ENCODE data around the gene VSNL1.

VSNL1 gene

GRCh38 chr2:17521621-17522020 lies 18.9 kb upstream of the VSNL1 start:
- Histone ChIP-seq H3K9ac (ENCODE audit: low read depth, low read length, poor library complexity, severe bottlenecking) (no peak overlapping the region), H2AFZ (ENCODE audit: low read length) (no peak overlapping the region), H3K27me3 (ENCODE audit: insufficient read depth, low read length, poor library complexity, severe bottlenecking) (no peaks in the 10 kb centered on the region), H3K9me2 (replicated peaks; ENCODE audit: low read depth, low read length) (no peaks in the 10 kb centered on the region), H3F3A (ENCODE audit: low read depth) (no peaks in the 10 kb centered on the region), H3K4me1 (ENCODE audit: insufficient read depth, low read length, poor library complexity, severe bottlenecking) (no peaks in the 10 kb centered on the region), H3K9me3 (ENCODE audit: insufficient read depth, low read depth, low read length) (no peaks in the 10 kb centered on the region), H3K36me3 (ENCODE audit: insufficient read depth, low read length) (no peaks in the 10 kb centered on the region), H4K20me1 (ENCODE audit: insufficient read depth, low read length, poor library complexity, severe bottlenecking) (no peaks in the 10 kb centered on the region), H3K4me2 (ENCODE audit: low read depth, low read length, poor library complexity, severe bottlenecking) (no peak overlapping the region), H3K79me2 (ENCODE audit: insufficient read depth, low read length) (no peaks in the 10 kb centered on the region), H3K4me3 (ENCODE audit: low read length, poor library complexity, severe bottlenecking) (no peak overlapping the region)
- TF ChIP-seq, protein P1, sequence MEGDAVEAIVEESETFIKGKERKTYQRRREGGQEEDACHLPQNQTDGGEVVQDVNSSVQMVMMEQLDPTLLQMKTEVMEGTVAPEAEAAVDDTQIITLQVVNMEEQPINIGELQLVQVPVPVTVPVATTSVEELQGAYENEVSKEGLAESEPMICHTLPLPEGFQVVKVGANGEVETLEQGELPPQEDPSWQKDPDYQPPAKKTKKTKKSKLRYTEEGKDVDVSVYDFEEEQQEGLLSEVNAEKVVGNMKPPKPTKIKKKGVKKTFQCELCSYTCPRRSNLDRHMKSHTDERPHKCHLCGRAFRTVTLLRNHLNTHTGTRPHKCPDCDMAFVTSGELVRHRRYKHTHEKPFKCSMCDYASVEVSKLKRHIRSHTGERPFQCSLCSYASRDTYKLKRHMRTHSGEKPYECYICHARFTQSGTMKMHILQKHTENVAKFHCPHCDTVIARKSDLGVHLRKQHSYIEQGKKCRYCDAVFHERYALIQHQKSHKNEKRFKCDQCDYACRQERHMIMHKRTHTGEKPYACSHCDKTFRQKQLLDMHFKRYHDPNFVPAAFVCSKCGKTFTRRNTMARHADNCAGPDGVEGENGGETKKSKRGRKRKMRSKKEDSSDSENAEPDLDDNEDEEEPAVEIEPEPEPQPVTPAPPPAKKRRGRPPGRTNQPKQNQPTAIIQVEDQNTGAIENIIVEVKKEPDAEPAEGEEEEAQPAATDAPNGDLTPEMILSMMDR (conservative IDR thresholded peaks at IDR 0.05; ENCODE audit: low read length), result no peak
- no peak for TF ChIP-seq EZH2phosphoT487 (IDR thresholded peaks at IDR 0.05; ENCODE audit: borderline replicate concordance)

GRCh38 chr2:17522303-17522702 lies 18.2 kb upstream of the VSNL1 start:
- no peaks in the 10 kb centered on the region for H3K79me2 ChIP-seq (ENCODE audit: insufficient read depth, low read length)
- no peaks in the 10 kb centered on the region for H3K4me1 ChIP-seq (ENCODE audit: insufficient read depth, low read length, poor library complexity, severe bottlenecking)
- no peak overlapping the region for H3K4me2 ChIP-seq (ENCODE audit: low read depth, low read length, poor library complexity, severe bottlenecking)
- TF ChIP-seq, protein P1 (conservative IDR thresholded peaks at IDR 0.05; ENCODE audit: low read length), result no peak
- no peak for TF ChIP-seq EZH2phosphoT487 (IDR thresholded peaks at IDR 0.05; ENCODE audit: borderline replicate concordance)
- H3K9ac ChIP-seq (ENCODE audit: low read depth, low read length, poor library complexity, severe bottlenecking), result no peak overlapping the region
- H3K27me3 ChIP-seq (ENCODE audit: insufficient read depth, low read length, poor library complexity, severe bottlenecking), result no peaks in the 10 kb centered on the region
- H3K4me3 ChIP-seq (ENCODE audit: low read length, poor library complexity, severe bottlenecking), result no peak overlapping the region
- H3K9me2 ChIP-seq (replicated peaks; ENCODE audit: low read depth, low read length), result no peaks in the 10 kb centered on the region
- no peaks in the 10 kb centered on the region for H3F3A ChIP-seq (ENCODE audit: low read depth)
- H3K36me3 ChIP-seq (ENCODE audit: insufficient read depth, low read length), result no peaks in the 10 kb centered on the region
- no peaks in the 10 kb centered on the region for H4K20me1 ChIP-seq (ENCODE audit: insufficient read depth, low read length, poor library complexity, severe bottlenecking)
- no peak overlapping the region for H2AFZ ChIP-seq (ENCODE audit: low read length)
- H3K9me3 ChIP-seq (ENCODE audit: insufficient read depth, low read depth, low read length), result no peaks in the 10 kb centered on the region

GRCh38 chr2:17529771-17530170 lies 10.7 kb upstream of the VSNL1 start:
- Histone ChIP-seq H4K20me1 (ENCODE audit: insufficient read depth, low read length, poor library complexity, severe bottlenecking) (no peaks in the 10 kb centered on the region), H3K9ac (ENCODE audit: low read depth, low read length, poor library complexity, severe bottlenecking) (no peak overlapping the region), H3F3A (ENCODE audit: low read depth) (no peaks in the 10 kb centered on the region), H3K36me3 (ENCODE audit: insufficient read depth, low read length) (no peaks in the 10 kb centered on the region), H3K4me3 (ENCODE audit: low read length, poor library complexity, severe bottlenecking) (no peak overlapping the region), H3K9me3 (ENCODE audit: insufficient read depth, low read depth, low read length) (no peaks in the 10 kb centered on the region), H3K9me2 (replicated peaks; ENCODE audit: low read depth, low read length) (no peaks in the 10 kb centered on the region), H3K4me1 (ENCODE audit: insufficient read depth, low read length, poor library complexity, severe bottlenecking) (no peaks in the 10 kb centered on the region), H3K4me2 (ENCODE audit: low read depth, low read length, poor library complexity, severe bottlenecking) (no peak overlapping the region), H3K79me2 (ENCODE audit: insufficient read depth, low read length) (no peaks in the 10 kb centered on the region), H3K27me3 (ENCODE audit: insufficient read depth, low read length, poor library complexity, severe bottlenecking) (no peaks in the 10 kb centered on the region), H2AFZ (ENCODE audit: low read length) (no peak overlapping the region)
- TF ChIP-seq EZH2phosphoT487 (IDR thresholded peaks at IDR 0.05; ENCODE audit: borderline replicate concordance), result no peak
- TF ChIP-seq, protein P1 (conservative IDR thresholded peaks at IDR 0.05; ENCODE audit: low read length), result no peak

Measured in Loucy (cell line).